Peyer's patch (tissue), 4 donors: ENCODE measurements around the gene ATP13A4.

Source experiments
- CTCF ChIP-seq, 6 experiments: fragments of 450-650 bp in 4 of 6; fragments of 200-600 bp in 2 of 6; sonication (generic) in 1 of 6; IDR thresholded peaks; one replicate each; pipeline ENCODE4 v1.5.1; 2017 to 2019; ENCODE audit warnings: antibody characterized with exemption in 6 of 6, mild to moderate bottlenecking in 3 of 6, moderate library complexity in 1 of 6
- POLR2A ChIP-seq, 2 donors: fragments of 450-650 bp; IDR thresholded peaks; one replicate each; pipeline ENCODE4 v1.5.1; 2017; ENCODE audit warnings: antibody characterized with exemption in 2 of 2, mild to moderate bottlenecking in 2 of 2, moderate library complexity in 2 of 2

GRCh38 chr3:193481436-193481835 is 73.3 kb downstream of the ATP13A4 start:
- TF ChIP-seq CTCF (IDR thresholded peaks at IDR 0.05) (no peak), POLR2A (IDR thresholded peaks at IDR 0.05) (no peak)
